H9 (cell line): ENCODE results near the gene SKAP1. TPM values are rescaled to one million over a fixed set of nuclear protein-coding genes. Genes with fewer than 3 reads are reported as not detected.

Experiments used
- DNase-seq: peaks from one replicate; pipeline ENCODE4 v3.0.0-alpha.2; 2017
- H2AFZ ChIP-seq: one replicate; pipeline ENCODE4 v1.6.1; 2013; ENCODE audit warnings: mild to moderate bottlenecking, low read length, control low read depth, moderate library complexity
- H2AK5ac ChIP-seq: 2 replicates; pipeline ENCODE4 v1.6.1; 2013; ENCODE audit warnings: low read length, control low read depth, mixed read lengths; ENCODE audit not compliant: insufficient read length
- H2BK120ac ChIP-seq: one replicate; pipeline ENCODE4 v1.6.1; 2013; ENCODE audit warnings: low read depth, mild to moderate bottlenecking, low read length, control low read depth, inconsistent platforms; ENCODE audit not compliant: poor library complexity, severe bottlenecking
- H2BK12ac ChIP-seq: 2 replicates; pipeline ENCODE4 v1.6.1; 2013; ENCODE audit warnings: low read length, control low read depth, mixed read lengths, low read depth; ENCODE audit not compliant: insufficient read length
- H2BK15ac ChIP-seq: 2 replicates; pipeline ENCODE4 v1.6.1; 2013; ENCODE audit warnings: low read depth, low read length, control low read depth
- H2BK20ac ChIP-seq: one replicate; pipeline ENCODE4 v1.6.1; 2013; ENCODE audit warnings: low read depth, mild to moderate bottlenecking, low read length, control low read depth, inconsistent platforms; ENCODE audit not compliant: poor library complexity, severe bottlenecking
- H2BK5ac ChIP-seq: 2 replicates; pipeline ENCODE4 v1.6.1; 2013; ENCODE audit warnings: low read length, control low read depth, mixed read lengths; ENCODE audit not compliant: insufficient read length
- H3K14ac ChIP-seq: 2 replicates; pipeline ENCODE4 v1.6.1; 2013; ENCODE audit warnings: low read length, control low read depth; ENCODE audit not compliant: insufficient read depth
- H3K18ac ChIP-seq: 2 replicates; pipeline ENCODE4 v1.6.1; 2013; ENCODE audit warnings: low read depth, mild to moderate bottlenecking, mixed read lengths, low read length, control low read depth; ENCODE audit not compliant: insufficient read length
- H3K23ac ChIP-seq: 2 replicates; pipeline ENCODE4 v1.6.1; 2013; ENCODE audit warnings: low read length, control low read depth, mixed read lengths, low read depth; ENCODE audit not compliant: insufficient read length
- H3K23me2 ChIP-seq: 2 replicates; pipeline ENCODE4 v1.6.1; 2013; ENCODE audit warnings: low read depth, mild to moderate bottlenecking, mixed read lengths, low read length, control low read depth; ENCODE audit not compliant: insufficient read length, poor library complexity, severe bottlenecking
- H3K27ac ChIP-seq: 2 replicates; pipeline ENCODE4 v1.5.1; 2013; ENCODE audit warnings: low read length, control low read depth, mixed read lengths, low read depth; ENCODE audit not compliant: insufficient read length
- H3K27me3 ChIP-seq: 2 replicates; pipeline ENCODE4 v1.6.1; 2013; ENCODE audit warnings: low read length, control low read depth, inconsistent platforms; ENCODE audit not compliant: insufficient read depth
- H3K4ac ChIP-seq: 2 replicates; pipeline ENCODE4 v1.6.1; 2013; ENCODE audit warnings: low read depth, mild to moderate bottlenecking, control low read depth, inconsistent platforms, low read length, moderate library complexity
- H3K4me1 ChIP-seq: 2 replicates; pipeline ENCODE4 v1.6.1; 2013; ENCODE audit warnings: low read length, control low read depth, inconsistent platforms; ENCODE audit not compliant: insufficient read depth
- H3K4me2 ChIP-seq: 2 replicates; pipeline ENCODE4 v1.6.1; 2013; ENCODE audit warnings: low read length, control low read depth, mixed read lengths; ENCODE audit not compliant: insufficient read length, insufficient read depth
- H3K56ac ChIP-seq: 2 replicates; pipeline ENCODE4 v1.6.1; 2013; ENCODE audit warnings: low read depth, mild to moderate bottlenecking, mixed read lengths, low read length, control low read depth; ENCODE audit not compliant: insufficient read length
- H3K79me1 ChIP-seq: 2 replicates; pipeline ENCODE4 v1.6.1; 2013; ENCODE audit warnings: low read depth, mild to moderate bottlenecking, moderate library complexity, low read length, control low read depth, inconsistent platforms; ENCODE audit not compliant: insufficient read depth, poor library complexity, severe bottlenecking
- H3K79me2 ChIP-seq: 2 replicates; pipeline ENCODE4 v1.6.1; 2013; ENCODE audit warnings: low read length, control low read depth, inconsistent platforms; ENCODE audit not compliant: insufficient read depth
- H3K9ac ChIP-seq: 2 replicates; pipeline ENCODE4 v1.6.1; 2013; ENCODE audit warnings: low read length, control low read depth, mixed read lengths; ENCODE audit not compliant: insufficient read length; ENCODE audit errors: extremely low read depth
- H3K9me3 ChIP-seq: one replicate; pipeline ENCODE4 v1.6.1; 2013; ENCODE audit warnings: low read depth, low read length, inconsistent platforms; ENCODE audit not compliant: control insufficient read depth
- H3T11ph ChIP-seq: one replicate; pipeline ENCODE4 v1.6.1; 2013; ENCODE audit warnings: mild to moderate bottlenecking, low read length, control low read depth, inconsistent platforms
- H4K20me1 ChIP-seq: one replicate; pipeline ENCODE4 v1.6.1; 2013; ENCODE audit not compliant: control insufficient read depth, insufficient read length, insufficient read depth
- H4K5ac ChIP-seq: 2 replicates; pipeline ENCODE4 v1.6.1; 2013; ENCODE audit warnings: low read depth, mild to moderate bottlenecking, mixed read lengths, low read length, control low read depth; ENCODE audit not compliant: insufficient read length
- H4K8ac ChIP-seq: replicated peaks from 2 replicates; pipeline ENCODE4 v1.6.1; 2013; ENCODE audit warnings: low read length, control low read depth, mixed read lengths, low read depth; ENCODE audit not compliant: insufficient read length
- H4K91ac ChIP-seq: 2 replicates; pipeline ENCODE4 v1.6.1; 2013; ENCODE audit warnings: low read depth, mild to moderate bottlenecking, moderate library complexity, mixed read lengths, low read length, control low read depth; ENCODE audit not compliant: insufficient read length
- H3K27ac Mint-ChIP-seq, 3 experiments: 2 replicates in 2 of 3; 3 replicates in 1 of 3; pipeline ENCODE4 v1.8.0; 2020 to 2021; ENCODE audit warnings: mixed read lengths in 3 of 3, mild to moderate bottlenecking in 1 of 3, moderate library complexity in 1 of 3
- H3K27me3 Mint-ChIP-seq: 2 replicates; pipeline ENCODE4 v1.8.0; 2021; ENCODE audit warnings: low read depth, mild to moderate bottlenecking, moderate library complexity, mixed read lengths
- H3K36me3 Mint-ChIP-seq, 3 experiments: 2 replicates in 2 of 3; 3 replicates in 1 of 3; pipeline ENCODE4 v1.8.0; 2020 to 2021; ENCODE audit warnings: low read depth in 3 of 3, mixed read lengths in 3 of 3; ENCODE audit not compliant: insufficient read depth in 1 of 3
- H3K4me1 Mint-ChIP-seq, 2 experiments: 2 replicates each; pipeline ENCODE4 v1.8.0; 2020; ENCODE audit warnings: mixed read lengths in 2 of 2
- H3K4me3 Mint-ChIP-seq, 2 experiments: 2 replicates in 1 of 2; 3 replicates in 1 of 2; pipeline ENCODE4 v1.8.0; 2020 to 2021; ENCODE audit warnings: mild to moderate bottlenecking in 2 of 2, mixed read lengths in 2 of 2, moderate library complexity in 1 of 2
- H3K9me3 Mint-ChIP-seq, 2 experiments: 2 replicates in 1 of 2; 3 replicates in 1 of 2; pipeline ENCODE4 v1.8.0; 2020; ENCODE audit warnings: mild to moderate bottlenecking in 2 of 2, mixed read lengths in 2 of 2, moderate library complexity in 1 of 2
- WGBS: extraction: QIAGEN DNeasy Blood & Tissue Kit; methylation state at CpG from one replicate; pipeline ENCODE4 v1.1.7; 2013; ENCODE audit warnings: missing lambda C conversion rate, low lambda C conversion rate, mixed read lengths; ENCODE audit not compliant: insufficient read length; ENCODE audit errors: extremely low coverage; 5-methylcytosine and 5-hydroxymethylcytosine counted together
- total RNA-seq: library from RNA; stranded (reverse); gene quantifications from 2 replicates; pipeline ENCODE4 v1.2.1, GENCODE V29; 2021
- TF ChIP-seq, protein P1 (sequence below): fragments of 200-600 bp; sonication (generic); conservative IDR thresholded peaks from 3 replicates; pipeline ENCODE4 v1.8.0; 2021; ENCODE audit warnings: antibody characterized with exemption, mild to moderate bottlenecking

Gene SKAP1
- total RNA-seq, 1 experiment from 2014 or later, result not detected

DNA sequence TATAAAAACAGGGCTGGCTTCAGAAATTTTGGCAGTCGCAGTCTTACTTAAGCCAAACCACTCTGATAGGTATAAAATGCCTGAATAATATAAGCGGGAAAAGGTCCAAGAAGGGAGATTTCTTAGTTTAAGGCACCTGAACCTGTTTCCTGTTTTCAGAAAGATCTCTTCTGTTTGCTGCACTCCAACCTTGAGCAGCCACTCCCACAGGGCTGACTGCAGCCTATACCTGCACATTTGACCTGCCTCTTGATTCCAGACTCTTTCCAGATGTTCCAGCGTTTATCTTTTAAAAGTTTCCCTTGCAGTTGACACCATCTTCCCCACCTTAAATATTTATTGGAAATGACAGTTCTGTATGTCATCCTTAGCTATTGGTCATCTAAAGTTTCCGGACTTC is 132.2 kb downstream of the SKAP1 start:
- no peak overlapping the region for H4K91ac ChIP-seq
- Mint-ChIP-seq H3K27me3 (peaks cover 14% of the 10 kb centered on the region), H3K9me3 (no peaks in the 10 kb centered on the region), H3K4me3 (no peak overlapping the region), H3K4me1 (peaks cover 10 to 12% of the 10 kb centered on the region in 2 experiments), H3K36me3 (no peaks in the 10 kb centered on the region), H3K27ac (no peak overlapping the region)
- no peaks in the 10 kb centered on the region for H3K27me3 ChIP-seq
- no peak overlapping the region for H4K8ac ChIP-seq
- H2AK5ac ChIP-seq, result no peak overlapping the region
- H3K9ac ChIP-seq, result no peak overlapping the region
- no peak overlapping the region for H3K4ac ChIP-seq
- H2BK12ac ChIP-seq, result no peak overlapping the region
- H3K14ac ChIP-seq, result no peak overlapping the region
- DNase-seq, result no peak
- H3K4me1 ChIP-seq, result no peaks in the 10 kb centered on the region
- H3K79me2 ChIP-seq, result no peaks in the 10 kb centered on the region
- no peak overlapping the region for H3K4me2 ChIP-seq
- no peak overlapping the region for H3K18ac ChIP-seq
- no peaks in the 10 kb centered on the region for H3K9me3 ChIP-seq
- no peak overlapping the region for H2BK5ac ChIP-seq
- H2BK20ac ChIP-seq, result no peak overlapping the region
- no peak overlapping the region for H3K56ac ChIP-seq
- H4K5ac ChIP-seq, result no peak overlapping the region
- no peak overlapping the region for H3K27ac ChIP-seq
- H3K23ac ChIP-seq, result no peak overlapping the region
- no peak overlapping the region for H2BK120ac ChIP-seq
- H2BK15ac ChIP-seq, result no peak overlapping the region
- no CpG with 5 or more reads among the region's 4 CpGs for WGBS
- no peaks in the 10 kb centered on the region for H4K20me1 ChIP-seq
- H3K79me1 ChIP-seq, result no peaks in the 10 kb centered on the region
- TF ChIP-seq, protein P1, sequence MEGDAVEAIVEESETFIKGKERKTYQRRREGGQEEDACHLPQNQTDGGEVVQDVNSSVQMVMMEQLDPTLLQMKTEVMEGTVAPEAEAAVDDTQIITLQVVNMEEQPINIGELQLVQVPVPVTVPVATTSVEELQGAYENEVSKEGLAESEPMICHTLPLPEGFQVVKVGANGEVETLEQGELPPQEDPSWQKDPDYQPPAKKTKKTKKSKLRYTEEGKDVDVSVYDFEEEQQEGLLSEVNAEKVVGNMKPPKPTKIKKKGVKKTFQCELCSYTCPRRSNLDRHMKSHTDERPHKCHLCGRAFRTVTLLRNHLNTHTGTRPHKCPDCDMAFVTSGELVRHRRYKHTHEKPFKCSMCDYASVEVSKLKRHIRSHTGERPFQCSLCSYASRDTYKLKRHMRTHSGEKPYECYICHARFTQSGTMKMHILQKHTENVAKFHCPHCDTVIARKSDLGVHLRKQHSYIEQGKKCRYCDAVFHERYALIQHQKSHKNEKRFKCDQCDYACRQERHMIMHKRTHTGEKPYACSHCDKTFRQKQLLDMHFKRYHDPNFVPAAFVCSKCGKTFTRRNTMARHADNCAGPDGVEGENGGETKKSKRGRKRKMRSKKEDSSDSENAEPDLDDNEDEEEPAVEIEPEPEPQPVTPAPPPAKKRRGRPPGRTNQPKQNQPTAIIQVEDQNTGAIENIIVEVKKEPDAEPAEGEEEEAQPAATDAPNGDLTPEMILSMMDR, result no peak
- H3K23me2 ChIP-seq, result no peaks in the 10 kb centered on the region
- no peak overlapping the region for H2AFZ ChIP-seq
- H3T11ph ChIP-seq, result no peak overlapping the region
